HG02973 (cell line): ENCODE results near the gene CAB39.

ENCODE experiments used
- ATAC-seq: cut with Tn5 transposase; IDR thresholded peaks from one replicate; pipeline ENCODE4 v1.9.1; 2021; ENCODE audit warnings: moderate library complexity; ENCODE audit not compliant: unreplicated experiment

Gene CAB39

DNA sequence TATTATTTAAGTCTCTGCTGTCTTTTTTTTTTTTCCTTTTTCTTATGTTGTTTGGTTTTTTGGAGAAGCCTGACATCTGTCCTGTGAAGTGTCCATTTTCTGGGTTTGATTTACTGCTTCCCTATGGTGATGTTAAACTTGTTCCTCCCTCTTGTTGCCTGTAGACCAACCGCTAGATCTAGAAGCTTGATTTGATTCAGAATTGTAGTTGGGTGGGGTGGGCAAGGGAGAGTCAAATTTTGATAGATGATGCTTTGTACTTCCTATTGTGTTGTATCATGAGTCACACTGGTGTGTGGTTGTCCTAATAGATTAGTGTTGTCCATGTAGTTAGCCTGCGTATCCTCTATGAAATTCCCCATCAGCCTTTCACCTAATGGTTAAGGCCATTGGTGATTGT, 35.4 kb downstream of the CAB39 start:
- ATAC-seq, result no peak

DNA sequence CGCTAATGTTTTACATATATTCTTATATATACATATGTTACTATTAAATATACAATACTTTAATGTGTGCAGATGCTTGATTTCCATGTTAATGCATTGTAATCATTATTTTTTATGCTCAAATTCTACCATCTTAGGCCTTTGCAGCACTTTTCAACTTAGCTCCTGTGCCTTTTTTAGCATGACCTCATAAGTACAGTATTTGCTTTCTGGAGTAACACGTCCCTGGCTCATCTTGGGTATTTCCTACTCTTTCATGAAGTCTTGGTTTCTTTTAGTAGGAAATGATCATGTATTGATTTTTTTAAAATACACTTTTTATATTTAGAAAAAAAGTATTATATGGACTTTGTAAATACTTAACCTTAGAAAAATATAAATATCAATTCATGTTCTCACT, 36.5 kb downstream of the CAB39 start:
- no peak for ATAC-seq

DNA sequence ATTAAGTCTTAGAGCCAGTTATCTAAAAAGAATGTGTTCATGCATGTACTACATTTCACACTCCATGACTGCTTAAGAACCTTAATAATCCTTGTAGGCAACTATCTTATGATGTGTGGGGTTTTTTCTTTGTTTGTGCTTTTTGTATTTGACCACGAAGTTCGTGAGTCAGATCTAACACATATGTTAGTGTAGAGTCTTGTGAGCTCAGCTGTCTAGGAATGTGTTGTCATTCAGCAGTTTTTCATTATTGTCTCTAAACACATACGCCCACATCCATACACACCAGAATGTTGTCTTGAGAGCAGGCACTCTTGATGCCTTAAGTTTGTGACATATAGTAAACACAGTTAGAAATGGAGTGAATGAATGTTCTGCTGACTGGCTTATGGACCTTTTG, 38.4 kb downstream of the CAB39 start:
- ATAC-seq, result peak; percentile 71

DNA sequence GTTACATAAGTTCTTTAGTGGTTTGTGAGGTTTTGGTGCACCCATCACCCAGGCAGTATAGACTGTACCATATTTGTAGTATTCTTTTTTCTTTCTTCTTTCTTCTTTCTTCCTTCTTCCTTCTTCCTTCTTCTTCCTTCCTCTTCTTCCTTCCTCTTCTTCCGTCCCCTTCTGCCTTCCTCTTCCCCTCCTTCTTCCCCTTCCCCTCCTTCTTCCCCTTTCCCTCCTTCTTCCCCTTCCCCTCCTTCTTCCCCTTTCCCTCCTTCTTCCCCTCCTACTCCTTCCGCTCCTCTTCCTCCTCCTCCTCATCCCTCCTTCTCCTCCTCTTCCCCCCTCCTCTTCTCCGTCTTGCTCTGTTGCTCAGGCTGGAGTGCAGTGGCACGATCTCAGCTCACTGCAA, 41.6 kb downstream of the CAB39 start:
- no peak for ATAC-seq

DNA sequence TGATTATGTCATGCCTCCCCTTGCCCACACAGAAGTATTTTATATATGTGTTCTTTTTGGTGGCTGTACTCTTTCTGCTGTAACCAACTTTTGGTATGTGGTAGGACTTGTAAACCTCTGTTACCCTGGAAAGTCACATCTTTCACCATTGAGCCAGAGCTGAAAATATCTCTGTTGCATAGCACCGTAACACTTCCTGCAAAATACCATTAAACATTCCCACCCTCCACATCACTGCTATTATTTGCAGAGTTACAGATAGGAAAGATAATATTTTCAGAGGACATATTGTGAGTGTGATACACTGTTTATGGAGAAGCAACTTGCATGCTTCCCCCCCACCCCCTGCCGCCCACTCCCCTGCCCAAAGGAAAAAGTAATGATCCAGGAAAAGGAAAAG, 44.8 kb downstream of the CAB39 start:
- ATAC-seq, result no peak

DNA sequence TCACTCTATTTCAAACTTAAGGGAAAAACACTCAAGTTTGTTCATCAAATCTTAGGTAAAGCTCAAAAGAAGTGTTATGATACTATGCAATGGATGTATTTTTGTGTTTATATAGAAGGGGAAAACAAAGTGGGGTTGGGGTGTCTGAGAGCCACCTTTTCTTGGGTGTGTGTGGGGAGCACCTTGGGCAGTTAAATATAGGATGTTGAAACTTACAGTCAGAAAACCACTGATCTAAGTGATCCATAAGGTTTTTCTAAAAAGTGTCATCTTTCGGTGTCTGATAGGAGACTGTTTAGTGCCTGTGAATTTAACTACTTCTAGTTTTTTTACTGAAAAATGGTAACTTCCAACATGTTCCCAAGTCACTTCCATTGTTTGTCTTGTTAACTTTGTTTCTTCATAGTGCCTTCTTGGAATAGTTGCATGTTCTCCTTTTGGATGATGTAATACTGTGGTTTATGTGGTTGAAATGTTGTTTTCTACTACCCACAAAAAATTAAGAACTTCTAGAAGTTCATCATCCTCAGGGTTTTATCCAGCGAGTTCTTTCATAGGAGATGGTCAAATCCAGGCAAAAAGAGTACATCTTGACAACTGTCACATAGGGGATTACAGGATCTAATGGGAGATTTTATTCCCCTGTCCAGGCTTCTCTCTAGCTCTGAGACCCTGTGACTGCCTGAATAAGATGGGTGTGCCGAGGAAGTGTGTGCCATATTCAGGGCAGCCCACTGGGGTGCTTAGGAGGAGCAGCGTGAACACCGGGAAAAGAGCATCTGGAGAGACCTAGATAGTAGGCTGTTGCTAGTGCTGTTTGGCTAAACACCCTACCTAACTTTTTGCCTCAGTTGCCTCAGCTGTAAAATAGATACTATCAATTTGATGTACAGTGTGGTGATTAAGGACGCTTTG, 46.2 kb downstream of the CAB39 start:
- ATAC-seq, result no peak

DNA sequence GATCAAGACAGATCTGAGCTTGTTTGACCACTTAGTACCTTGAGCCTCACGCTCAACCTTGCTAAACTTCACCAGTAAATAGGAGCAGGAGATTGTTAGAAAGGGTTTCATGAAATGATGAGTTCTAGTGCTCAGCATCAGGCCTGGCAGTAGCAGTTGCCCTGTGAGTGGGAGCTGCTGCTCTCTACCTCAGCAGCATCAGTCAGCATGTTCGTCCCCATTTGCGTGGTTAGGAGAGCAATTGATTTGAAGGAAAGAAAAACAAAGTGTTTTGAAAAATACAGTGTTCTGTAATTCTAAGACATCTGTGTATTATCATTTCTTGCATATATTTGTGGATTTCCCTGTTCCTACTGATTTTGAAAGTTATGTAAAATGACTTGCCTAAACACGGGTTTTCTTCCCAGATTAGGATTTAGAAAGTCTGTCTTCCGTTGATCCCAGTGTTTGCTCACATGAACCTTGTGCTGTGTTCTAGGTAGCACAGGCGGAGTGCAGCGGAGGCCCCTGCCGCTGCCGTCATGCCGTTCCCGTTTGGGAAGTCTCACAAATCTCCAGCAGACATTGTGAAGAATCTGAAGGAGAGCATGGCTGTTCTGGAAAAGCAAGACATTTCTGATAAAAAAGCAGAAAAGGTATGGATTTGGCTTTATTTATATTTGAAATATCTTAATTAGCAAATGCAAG, 47.0 kb downstream of the CAB39 start:
- no peak for ATAC-seq

DNA sequence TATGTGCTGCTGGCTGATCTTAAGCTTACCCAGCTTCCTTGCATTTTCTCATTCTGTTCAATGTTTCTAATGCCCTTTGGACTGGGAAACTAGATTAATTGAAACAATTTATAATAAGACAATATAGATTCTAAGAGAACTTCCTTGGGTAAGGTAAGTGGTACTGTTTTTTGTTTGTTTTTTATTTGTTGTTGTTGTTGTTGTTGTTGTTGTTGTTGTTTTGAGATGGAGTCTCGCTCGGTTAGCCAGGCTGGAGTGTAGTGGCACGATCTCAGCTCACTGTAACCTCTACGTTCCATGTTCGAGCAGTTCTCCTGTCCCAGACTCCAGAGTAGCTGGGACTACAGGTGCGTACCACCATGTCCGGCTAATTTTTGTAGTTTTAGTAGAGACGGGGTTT, 49.1 kb downstream of the CAB39 start:
- no peak for ATAC-seq

DNA sequence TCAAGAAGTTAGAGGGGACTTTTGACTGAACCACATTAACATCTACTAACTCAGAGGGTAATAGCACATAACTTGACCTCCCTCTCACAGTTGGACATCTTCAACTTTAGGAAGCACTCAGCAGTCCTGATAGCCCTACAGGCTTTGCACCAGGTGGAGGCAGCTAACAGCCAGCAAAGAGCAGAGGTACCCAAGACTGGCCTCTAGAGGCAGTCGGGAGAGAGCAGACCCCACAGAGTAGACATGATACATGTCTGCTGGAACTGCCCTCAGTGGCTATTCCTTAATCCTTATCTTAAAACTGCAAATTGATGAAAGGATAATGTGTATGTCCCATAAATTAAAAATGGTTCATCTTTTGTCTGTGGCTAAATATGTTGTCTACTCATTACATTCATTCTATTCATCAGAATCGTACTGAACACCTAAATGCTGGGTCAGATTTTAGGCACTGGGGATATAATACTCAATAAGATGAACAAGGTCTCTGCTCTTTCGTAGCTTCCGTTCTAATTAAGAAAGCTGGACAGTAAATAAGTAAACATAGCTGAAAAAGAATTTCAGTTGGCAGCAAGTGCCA, 49.8 kb downstream of the CAB39 start:
- peak; percentile 67 for ATAC-seq

DNA sequence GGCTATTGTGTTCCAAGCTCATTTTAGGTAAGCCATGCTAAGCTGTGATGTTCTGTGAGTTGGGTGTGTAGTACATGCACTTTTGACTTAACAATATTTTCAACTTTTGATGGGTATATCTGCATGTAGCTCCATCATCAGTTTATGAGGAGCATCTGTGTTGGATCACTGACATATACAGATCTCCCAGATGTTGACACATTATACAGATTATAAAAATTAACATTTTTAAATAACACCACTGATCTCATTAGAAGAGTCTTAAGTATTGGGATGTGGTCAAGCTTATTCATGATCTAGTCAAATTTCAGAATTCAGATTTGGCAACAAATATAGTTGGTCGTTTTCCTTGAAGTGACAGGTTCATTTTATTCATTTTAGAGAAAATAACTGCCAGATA, 51.7 kb downstream of the CAB39 start:
- no peak for ATAC-seq

DNA sequence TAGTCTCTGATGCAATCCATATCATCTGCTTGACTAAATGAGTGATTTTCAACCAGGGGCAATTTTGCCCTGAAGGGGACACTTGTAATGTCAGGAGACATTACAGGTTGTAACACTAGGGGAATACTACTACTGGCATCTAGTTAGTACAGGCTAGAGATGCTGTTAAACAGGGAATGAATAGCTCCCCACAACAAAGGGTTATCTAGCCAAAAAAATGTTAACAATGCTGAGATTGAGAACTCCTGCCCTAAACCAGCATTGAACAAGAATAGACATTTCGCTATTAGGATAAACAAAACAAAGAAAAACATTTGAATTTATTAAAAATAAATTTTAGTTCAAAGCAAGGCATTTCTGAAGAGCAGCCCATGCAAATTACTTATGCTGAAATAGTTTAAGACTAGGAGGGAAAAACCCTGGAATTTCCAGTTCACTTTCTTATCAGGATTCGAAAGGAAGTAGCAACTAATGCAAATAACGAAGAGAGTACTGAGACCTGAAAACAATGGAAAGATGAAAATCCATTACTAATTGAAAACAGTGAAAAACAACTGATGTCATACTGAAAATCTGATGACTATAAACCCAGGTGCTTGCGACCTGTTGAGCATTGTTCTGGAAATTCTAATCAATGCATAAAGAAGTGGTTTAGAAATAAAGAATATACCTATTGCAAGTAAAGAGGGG, 53.1 kb downstream of the CAB39 start:
- ATAC-seq, result no peak

DNA sequence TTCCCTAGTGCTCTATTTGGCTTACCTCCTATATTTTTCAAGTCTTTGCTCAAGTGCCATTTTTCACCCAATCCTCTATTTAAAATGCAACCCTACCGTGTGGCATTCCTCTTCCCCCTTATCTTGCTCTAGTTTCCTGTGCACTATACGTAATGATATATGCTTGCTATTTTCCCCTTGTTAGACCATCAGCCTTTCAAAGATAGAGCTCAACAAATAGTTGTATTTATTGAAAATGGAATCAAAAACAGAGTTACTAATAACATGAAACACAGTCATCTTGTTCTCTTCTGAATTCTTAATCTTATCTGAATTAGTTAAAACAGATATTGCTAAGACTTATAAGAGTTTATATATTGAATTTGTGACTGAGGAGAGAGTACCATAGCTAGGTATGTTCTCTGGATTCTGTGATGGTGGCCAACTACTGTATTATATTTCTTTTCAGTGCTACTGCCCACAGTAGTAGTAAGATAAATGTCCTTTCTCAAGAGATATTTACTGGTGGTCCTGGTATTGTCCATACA, 55.3 kb downstream of the CAB39 start:
- ATAC-seq, result no peak

DNA sequence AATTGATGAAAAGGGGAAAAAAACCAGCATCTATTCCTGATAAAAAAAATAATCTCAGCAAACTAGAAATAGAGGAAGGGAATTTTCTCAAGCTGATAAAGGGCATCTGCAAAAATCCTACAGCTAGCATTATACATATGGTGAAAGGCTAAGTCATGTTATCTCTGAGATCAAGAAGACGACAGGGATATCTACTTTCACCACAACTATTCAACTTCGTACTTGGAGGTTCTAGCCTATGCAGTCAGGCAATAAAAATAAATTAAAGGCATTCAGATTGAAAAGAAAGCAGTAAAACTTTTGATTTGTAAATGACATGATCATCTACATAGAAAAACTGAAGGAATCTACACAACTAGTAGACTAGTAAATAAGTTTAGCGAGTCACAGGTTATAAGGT, 58.2 kb downstream of the CAB39 start:
- no peak for ATAC-seq

DNA sequence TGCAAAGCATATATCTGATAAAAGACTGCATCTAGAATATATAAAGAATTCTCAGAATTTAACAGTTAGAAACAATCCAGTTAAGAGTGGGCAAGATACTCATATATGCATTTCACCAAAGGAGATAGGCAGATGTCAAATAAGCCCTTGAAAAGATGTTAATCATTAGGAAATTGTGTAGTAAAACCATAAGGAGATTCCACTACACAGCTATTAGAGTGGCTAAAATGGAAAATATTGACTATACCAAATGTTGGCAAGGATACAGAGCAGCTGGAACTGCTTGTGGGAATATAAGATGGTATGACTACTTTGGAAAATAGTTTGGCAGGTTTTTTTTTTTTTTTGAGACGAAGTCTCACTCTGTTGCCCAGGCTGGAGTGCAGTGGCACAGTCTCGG, 59.5 kb downstream of the CAB39 start:
- ATAC-seq, result no peak

DNA sequence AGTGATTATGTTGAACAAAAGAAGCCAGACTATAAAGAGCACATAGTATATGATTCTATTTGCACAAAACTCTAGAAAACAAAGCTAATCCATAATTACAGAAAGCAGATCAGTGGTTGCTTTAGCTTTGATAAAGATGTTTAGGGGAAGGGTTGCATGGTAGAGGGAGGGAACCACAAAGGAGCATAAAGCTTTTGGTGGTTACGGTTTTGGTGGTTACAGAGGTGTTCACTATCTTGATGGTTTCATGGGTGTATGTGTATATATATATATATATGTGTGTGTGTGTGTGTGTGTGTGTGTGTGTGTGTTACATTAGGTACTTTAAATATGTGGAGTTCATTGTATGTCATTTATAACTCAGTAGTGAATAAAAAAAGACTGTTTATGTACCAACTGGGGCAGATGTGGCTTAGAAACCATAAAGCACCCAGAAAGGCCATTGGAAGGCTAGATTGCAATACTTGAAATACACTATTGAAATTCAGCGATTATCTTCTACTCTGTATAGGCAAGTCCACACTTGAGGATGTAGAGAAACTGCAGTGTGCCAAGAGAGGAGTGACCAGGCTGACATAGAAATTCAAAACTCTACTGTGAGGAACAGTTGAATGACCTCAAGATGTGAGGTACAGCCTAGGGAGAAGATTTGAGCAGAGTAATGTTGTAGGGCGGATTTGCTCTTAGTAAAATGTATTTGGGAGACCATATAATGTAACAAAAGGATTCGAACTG, 60.6 kb downstream of the CAB39 start:
- ATAC-seq, result no peak

DNA sequence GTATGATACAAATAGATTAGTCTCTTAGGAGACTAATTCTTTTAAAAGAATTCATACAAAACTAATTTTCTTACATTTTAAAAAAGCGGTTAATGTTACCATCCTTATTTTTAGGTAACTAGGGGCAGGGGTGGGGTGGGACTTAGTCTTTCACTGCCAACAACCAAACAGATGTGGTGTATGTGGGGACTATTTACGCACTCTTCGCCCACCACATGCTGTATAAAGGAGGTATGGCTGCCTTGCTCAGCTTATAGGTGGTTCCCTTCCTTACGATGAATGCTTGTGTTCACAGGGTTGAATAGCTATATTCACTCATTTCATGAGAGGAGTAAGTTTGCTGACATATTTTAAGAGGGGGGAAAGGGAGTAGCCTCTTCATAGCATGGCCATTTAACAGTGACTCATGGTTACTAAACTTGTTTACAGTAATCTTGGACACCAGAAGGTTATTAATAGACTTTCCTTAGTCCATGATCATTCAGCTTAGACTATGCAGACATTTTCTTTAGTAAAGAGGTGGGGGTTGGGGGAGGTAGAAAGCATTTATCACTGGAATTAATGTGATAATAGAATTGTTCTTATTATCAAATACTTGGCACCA, 61.8 kb downstream of the CAB39 start:
- ATAC-seq, result no peak

DNA sequence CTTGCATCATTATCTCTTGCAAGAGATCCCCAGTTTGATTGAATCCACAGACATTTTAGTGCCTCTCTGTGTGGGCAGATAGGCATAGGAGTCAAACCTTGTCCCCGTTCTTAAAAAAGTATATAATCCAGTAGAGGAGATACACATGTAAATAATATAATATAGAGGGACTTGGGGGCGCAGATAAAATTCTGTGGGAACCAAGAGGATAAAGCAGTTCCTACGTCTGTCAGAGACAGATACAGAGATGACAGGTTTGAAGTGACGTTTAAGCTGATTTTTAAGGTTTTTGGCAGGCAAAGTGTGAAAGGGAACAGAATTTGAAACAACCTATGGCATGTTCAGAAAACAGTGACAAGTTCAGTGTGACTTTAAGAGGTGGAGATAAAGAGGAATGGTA, 63.1 kb downstream of the CAB39 start:
- ATAC-seq, result no peak

DNA sequence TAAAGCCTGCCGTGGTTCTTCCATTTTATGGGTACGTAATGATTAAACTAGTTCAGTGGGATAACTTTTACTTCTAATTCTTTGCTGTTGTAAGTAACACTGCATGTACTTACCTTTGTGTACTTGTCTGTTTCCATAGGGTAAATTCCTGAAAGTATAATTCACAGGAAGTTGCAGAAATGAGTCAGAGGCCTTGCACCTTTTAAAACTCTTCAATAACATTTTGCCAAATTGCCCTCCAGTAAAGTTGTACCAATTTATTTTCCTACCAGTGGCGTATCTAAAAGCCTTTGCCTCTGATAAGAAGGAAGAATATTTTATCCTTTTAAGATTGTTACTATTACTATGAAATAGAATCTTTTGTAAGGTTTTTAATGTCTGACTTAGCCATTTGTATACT, 65.1 kb downstream of the CAB39 start:
- no peak for ATAC-seq

DNA sequence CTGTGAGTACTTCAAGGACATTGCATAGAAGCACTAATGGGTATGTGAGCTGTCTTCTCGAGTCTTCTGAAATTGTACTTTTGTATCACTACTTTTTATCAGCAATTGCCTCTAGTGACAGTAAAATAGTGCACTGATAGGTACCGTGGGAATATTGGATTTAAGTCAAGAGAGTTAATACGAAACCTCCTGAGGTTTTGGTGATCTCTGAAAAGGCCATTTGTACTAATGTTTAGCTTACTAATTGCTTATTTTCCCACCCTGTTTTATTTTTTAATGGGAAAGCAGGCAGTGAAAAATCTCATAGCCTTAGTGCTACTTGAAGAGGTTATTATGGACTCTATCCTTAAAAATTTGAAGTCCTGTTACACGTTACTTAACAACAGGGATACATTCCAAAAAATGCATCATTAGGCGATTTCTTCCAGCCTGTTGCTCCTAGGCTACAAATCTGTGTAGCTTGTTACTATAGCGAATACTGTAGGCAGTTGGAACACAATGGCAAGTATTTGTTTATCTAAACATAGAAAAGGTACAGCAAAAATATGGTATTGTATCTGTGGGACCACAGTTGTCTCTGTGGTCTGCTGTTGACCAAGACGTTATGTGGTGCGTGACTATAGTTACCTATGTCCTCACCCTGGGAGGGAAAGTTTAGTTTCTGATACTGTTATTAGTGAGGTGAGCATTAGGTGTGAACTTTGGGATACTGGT, 65.9 kb downstream of the CAB39 start:
- peak; percentile 57 for ATAC-seq

DNA sequence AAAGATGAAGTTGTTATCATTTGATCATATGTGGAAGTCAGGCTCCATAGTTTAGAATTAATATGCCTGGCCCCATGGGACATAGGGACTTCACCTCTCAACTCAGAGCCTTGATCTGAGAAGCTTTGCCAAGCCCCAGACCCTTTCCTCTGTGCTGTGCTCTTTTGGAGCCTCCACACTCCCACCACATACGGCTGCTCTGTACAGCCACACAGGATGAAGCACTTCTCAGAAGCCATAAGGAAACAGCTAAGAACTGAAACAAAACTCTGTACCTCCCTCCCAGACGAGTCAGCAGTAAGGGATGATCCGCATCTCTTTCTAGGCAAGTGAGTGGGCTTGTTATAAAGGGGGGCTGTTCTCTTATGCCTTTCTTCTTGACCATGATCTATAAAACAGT, 66.5 kb downstream of the CAB39 start:
- no peak for ATAC-seq
